OCI-LY3 (cell line): ENCODE measurements around the gene RASIP1.
"Not testable (repeated sequence)": the region's sequence is repeated elsewhere in the genome, so short reads cannot be mapped to it uniquely, and the experiment has no call there.

ENCODE experiments used
- H2AFZ ChIP-seq: fragments of 200-600, 300-600 bp; shearing (Covaris generic); 2 replicates; pipeline ENCODE4 v1.6.0; 2014; ENCODE audit warnings: antibody characterized with exemption, low read depth, low read length
- H3K27ac ChIP-seq: fragments of 200-600, 300-600 bp; sonication (generic); 2 replicates; pipeline ENCODE4 v1.5.1; 2014; ENCODE audit warnings: mild to moderate bottlenecking, low read length, moderate library complexity, mixed read lengths
- H3K27me3 ChIP-seq: fragments of 200-600, 300-600 bp; sonication (generic); 2 replicates; pipeline ENCODE4 v1.6.1; 2014; ENCODE audit warnings: low read depth, low read length, mixed read lengths
- H3K36me3 ChIP-seq: fragments of 200-600, 300-600 bp; sonication (generic); replicated peaks from 2 replicates; pipeline ENCODE3; 2014; ENCODE audit warnings: low read depth, low read length, mixed read lengths
- H3K4me1 ChIP-seq: fragments of 300-600, 200-600 bp; sonication (generic); 2 replicates; pipeline ENCODE4 v1.6.1; 2014; ENCODE audit warnings: low read length, mixed read lengths
- H3K4me2 ChIP-seq: fragments of 200-600, 300-600 bp; sonication (generic); 2 replicates; pipeline ENCODE4 v1.6.1; 2014; ENCODE audit warnings: low read length, mixed read lengths
- H3K4me3 ChIP-seq: fragments of 300-600, 200-600 bp; sonication (generic); 2 replicates; pipeline ENCODE4 v1.5.1; 2014; ENCODE audit warnings: antibody characterized with exemption, mild to moderate bottlenecking, low read length, moderate library complexity
- H3K79me2 ChIP-seq: fragments of 300-600, 200-600 bp; shearing (Covaris generic); 2 replicates; pipeline ENCODE4 v1.6.1; 2014; ENCODE audit warnings: mild to moderate bottlenecking, low read length, mixed read lengths
- H3K9ac ChIP-seq: fragments of 300-600, 200-600 bp; shearing (Covaris generic); 2 replicates; pipeline ENCODE4 v1.6.0; 2014; ENCODE audit warnings: mild to moderate bottlenecking, low read length, moderate library complexity
- H3K9me3 ChIP-seq: fragments of 200-600, 300-600 bp; shearing (Covaris generic); 2 replicates; pipeline ENCODE4 v1.6.1; 2014; ENCODE audit warnings: low read length, mixed read lengths; ENCODE audit not compliant: insufficient read depth
- H4K20me1 ChIP-seq: fragments of 200-600, 300-600 bp; sonication (generic); 2 replicates; pipeline ENCODE4 v1.6.1; 2016; ENCODE audit warnings: low read length, mixed read lengths; ENCODE audit not compliant: insufficient read depth
- EZH2phosphoT487 ChIP-seq: fragments of 200-600 bp; shearing (Covaris generic); IDR thresholded peaks from 2 replicates; pipeline ENCODE4 v1.6.1; 2018; ENCODE audit warnings: antibody characterized with exemption, mixed run types, low read depth
- TF ChIP-seq, protein P1 (sequence below): fragments of 200-600, 300-600 bp; sonication (generic); IDR thresholded peaks from 2 replicates; pipeline ENCODE4 v1.5.1; 2014; ENCODE audit warnings: antibody characterized with exemption, low read length, low read depth

RASIP1 gene

DNA sequence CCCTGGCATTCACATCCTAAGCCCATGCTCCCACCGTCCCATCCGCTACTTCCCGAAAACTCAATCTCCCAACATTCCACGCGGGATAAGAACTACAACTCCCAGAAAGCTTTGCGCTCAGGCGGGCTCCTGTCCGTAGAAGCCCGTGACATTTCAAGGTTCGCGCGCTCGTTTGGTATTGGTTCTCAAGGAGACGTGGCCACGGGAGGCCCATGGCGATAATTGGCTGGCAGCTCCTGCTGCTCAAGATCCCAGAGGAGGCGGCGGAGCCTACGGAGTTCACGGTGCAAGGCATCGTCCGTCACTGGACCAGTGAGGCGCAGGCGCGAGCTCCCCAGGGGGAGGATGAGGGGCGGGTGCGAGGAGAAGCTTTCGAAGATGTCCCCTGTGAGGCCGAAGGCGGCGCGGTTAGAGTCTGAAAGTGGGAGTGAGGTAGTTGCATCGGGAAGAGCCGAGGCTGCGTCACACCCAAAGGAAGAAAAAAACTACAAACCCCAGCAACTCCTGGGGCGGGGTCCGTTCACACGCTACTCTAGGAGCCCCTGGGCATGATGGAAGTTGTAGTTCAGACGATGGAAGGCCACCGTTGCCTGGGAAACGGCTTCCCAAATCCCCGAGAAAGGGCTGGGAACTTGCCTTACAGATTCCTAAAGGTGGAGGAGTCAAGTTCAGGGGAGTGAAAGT is 19.7 kb downstream of the RASIP1 start:
- TF ChIP-seq EZH2phosphoT487: no peak
- TF ChIP-seq, protein P1, sequence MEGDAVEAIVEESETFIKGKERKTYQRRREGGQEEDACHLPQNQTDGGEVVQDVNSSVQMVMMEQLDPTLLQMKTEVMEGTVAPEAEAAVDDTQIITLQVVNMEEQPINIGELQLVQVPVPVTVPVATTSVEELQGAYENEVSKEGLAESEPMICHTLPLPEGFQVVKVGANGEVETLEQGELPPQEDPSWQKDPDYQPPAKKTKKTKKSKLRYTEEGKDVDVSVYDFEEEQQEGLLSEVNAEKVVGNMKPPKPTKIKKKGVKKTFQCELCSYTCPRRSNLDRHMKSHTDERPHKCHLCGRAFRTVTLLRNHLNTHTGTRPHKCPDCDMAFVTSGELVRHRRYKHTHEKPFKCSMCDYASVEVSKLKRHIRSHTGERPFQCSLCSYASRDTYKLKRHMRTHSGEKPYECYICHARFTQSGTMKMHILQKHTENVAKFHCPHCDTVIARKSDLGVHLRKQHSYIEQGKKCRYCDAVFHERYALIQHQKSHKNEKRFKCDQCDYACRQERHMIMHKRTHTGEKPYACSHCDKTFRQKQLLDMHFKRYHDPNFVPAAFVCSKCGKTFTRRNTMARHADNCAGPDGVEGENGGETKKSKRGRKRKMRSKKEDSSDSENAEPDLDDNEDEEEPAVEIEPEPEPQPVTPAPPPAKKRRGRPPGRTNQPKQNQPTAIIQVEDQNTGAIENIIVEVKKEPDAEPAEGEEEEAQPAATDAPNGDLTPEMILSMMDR: no peak
- Histone ChIP-seq H4K20me1 (no peaks in the 10 kb centered on the region), H3K4me2 (peak overlapping the region; percentile 90), H3K27ac (peak overlapping the region; percentile 72), H3K36me3 (peaks cover 3% of the 10 kb centered on the region), H3K27me3 (no peaks in the 10 kb centered on the region), H3K4me1 (peaks cover 20% of the 10 kb centered on the region), H3K9ac (peak overlapping the region; percentile 87), H3K4me3 (peak overlapping the region; percentile 83), H3K79me2 (no peaks in the 10 kb centered on the region), H3K9me3 (no peaks in the 10 kb centered on the region), H2AFZ (peak overlapping the region; percentile 83)

DNA sequence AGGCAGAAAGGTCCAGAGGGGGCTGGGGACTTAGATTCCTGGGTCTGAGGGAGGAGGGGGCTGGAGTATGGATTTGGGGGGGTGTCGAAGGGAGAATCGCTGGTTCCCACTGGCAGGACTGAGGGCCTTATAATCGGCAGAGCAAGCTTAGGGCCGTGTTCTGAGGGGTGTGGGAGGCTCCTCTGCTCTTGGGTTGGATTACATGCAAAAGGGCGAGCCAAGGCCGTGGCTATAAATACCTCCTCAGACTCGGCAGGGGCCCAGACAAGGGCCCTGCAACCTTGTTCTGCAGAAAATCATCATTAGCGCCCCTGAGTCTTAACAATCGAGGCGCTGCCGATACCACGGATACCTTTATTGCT is 20.2 kb downstream of the RASIP1 start:
- peak overlapping the region; percentile 59 for H2AFZ ChIP-seq
- H3K4me1 ChIP-seq: peaks cover 19% of the 10 kb centered on the region
- H3K27me3 ChIP-seq: no peaks in the 10 kb centered on the region
- H3K79me2 ChIP-seq: no peaks in the 10 kb centered on the region; the same call in 1 of the 2 replicates
- TF ChIP-seq EZH2phosphoT487: no peak
- TF ChIP-seq, protein P1: no peak
- no peaks in the 10 kb centered on the region for H4K20me1 ChIP-seq
- H3K27ac ChIP-seq: no peak overlapping the region; the same call in 1 of the 2 replicates
- H3K4me3 ChIP-seq: peak overlapping the region; percentile 83
- H3K4me2 ChIP-seq: peak overlapping the region; percentile 90
- no peaks in the 10 kb centered on the region for H3K9me3 ChIP-seq
- peak overlapping the region; percentile 87 for H3K9ac ChIP-seq
- no peaks in the 10 kb centered on the region for H3K36me3 ChIP-seq

DNA sequence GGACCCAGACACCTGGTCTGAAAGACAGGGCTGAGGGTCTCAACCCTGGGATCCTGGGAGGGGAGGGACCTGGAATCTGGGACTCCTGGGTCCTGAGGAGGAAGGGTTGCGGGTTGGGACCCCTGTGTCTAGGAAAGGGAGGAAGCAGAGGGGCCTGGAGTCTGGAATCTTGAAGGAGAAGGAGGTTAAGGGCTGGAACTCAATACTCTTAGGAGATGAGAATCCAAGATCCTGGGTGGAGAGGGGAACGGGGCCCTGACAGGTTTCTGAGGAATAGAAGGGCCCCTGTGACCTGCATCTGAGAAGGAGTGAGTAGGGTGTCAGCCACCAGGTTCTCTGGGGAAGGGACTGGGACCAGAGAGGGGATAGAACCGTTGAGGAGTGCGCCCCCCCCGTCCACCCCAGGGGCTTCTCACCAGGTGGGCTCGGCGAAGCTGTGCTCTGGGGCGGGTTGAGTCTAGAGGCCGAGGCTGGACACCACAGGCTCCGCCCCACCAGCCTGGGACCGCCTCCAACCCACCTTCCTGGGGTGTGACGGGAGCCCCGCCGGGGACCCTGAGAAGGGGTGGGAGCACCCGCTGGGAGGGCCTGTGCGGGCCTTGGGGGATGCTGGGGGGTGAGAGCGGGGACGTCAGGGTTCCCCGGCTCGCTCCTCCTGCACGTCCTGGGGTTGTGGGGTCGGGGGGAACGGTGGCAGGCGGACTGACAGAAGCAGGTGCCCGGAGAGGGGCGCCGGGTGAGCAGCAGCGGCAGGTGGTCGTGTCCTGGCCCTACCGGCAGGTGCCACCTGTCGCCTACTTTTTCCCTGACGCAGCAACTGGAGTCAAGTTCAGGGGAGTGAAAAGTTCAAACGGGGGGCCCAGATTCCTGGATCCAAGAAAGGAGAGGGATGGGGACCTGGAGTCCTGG is 20.9 kb downstream of the RASIP1 start, which contains the start of gene MAMSTR:
MAMSTR (minus strand) TSS at position 463 of the 909 bp plus-strand sequence. CDS start 694 bp downstream, outside the sequence.
- peak within 1 kb of the TSS; percentile 59 for H2AFZ ChIP-seq
- no peaks in the 10 kb centered on the region; the same call in 1 of the 2 replicates for H3K79me2 ChIP-seq
- peak within 1 kb of the TSS; percentile 83 for H3K4me3 ChIP-seq
- H3K4me1 ChIP-seq: peaks cover 17% of the 10 kb centered on the region
- TF ChIP-seq, protein P1: no peak
- no peak for TF ChIP-seq EZH2phosphoT487
- no peaks in the 10 kb centered on the region for H4K20me1 ChIP-seq
- H3K27ac ChIP-seq: no peak within 1 kb of the TSS; the same call in 1 of the 2 replicates
- H3K4me2 ChIP-seq: peak within 1 kb of the TSS; percentile 90
- H3K9me3 ChIP-seq: no peaks in the 10 kb centered on the region
- H3K27me3 ChIP-seq: no peaks in the 10 kb centered on the region
- peak within 1 kb of the TSS; percentile 87 for H3K9ac ChIP-seq
- no peaks in the 10 kb centered on the region for H3K36me3 ChIP-seq

DNA sequence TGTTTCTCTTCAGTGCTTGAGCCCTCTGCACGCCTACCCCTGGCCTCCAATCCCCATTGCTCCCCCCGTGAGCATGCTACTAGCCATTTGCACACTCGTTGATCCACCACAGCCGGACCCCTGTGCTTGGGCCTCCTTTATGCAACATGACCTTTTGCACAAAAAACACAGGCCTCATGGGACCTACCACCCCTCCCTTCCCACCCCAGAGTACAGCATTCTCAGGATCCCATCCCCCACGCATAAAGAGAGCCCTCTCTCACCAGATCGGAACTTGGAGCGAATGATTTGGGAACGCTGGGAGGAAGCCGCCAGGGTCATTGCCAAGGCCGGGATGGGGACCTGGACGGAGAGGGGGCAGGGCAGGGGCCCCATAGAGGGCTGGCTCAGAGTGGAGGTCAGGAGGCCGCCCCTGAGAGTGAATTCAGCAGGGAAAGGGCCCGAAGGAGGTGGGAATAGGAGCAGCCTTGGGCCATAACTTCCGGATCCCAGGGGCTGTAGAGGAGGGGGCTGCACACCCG is 21.6 kb downstream of the RASIP1 start:
- Histone ChIP-seq H4K20me1 (no peaks in the 10 kb centered on the region), H3K27me3 (no peaks in the 10 kb centered on the region), H2AFZ (no peak overlapping the region), H3K79me2 (no peaks in the 10 kb centered on the region; the same call in 1 of the 2 replicates), H3K4me2 (no peak overlapping the region), H3K4me3 (no peak overlapping the region), H3K27ac (no peak overlapping the region), H3K4me1 (peaks cover 17% of the 10 kb centered on the region), H3K9ac (no peak overlapping the region), H3K36me3 (no peaks in the 10 kb centered on the region), H3K9me3 (no peaks in the 10 kb centered on the region)
- TF ChIP-seq, protein P1: no peak
- TF ChIP-seq EZH2phosphoT487: no peak

DNA sequence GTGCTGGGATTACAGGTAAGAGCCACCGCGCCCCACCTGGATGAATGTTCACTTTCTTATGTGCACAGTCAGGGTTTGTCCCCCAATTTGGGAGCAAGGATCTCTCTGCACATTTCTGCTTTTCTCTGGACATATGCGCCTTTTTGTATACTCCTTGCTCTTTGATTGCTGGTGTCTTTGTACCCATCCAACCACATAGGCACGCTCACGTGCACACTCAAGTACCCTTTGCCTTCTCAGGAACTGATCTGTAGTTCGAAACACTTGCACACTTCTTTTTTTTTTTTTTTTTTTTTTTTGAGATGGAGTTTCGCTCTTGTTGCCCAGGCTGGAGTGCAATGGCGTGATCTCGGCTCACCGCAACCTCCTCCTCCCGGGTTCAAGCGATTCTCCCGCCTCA is 22.3 kb downstream of the RASIP1 start:
- not testable (repeated sequence) for H3K79me2 ChIP-seq, H3K4me3 ChIP-seq, H3K27me3 ChIP-seq, H3K36me3 ChIP-seq, H2AFZ ChIP-seq, H3K9me3 ChIP-seq, H4K20me1 ChIP-seq, H3K4me2 ChIP-seq, H3K27ac ChIP-seq, H3K9ac ChIP-seq
- H3K4me1 ChIP-seq: peaks cover 20% of the 10 kb centered on the region
